GM23248 (cell line): ENCODE measurements around the gene CDC42EP3. TPM values are rescaled to one million over a fixed set of nuclear protein-coding genes. Genes with fewer than 3 reads are reported as not detected.

Experiments
- DNase-seq: peaks from one replicate; pipeline ENCODE4 v3.0.0-alpha.2; 2015
- H2AFZ ChIP-seq: fragments of 200-600 bp; sonication (generic); 2 replicates; pipeline ENCODE4 v1.6.1; 2016; ENCODE audit warnings: antibody characterized with exemption
- H3F3A ChIP-seq: fragments of 200-600 bp; sonication (generic); 2 replicates; pipeline ENCODE4 v1.6.1; 2016; ENCODE audit warnings: mild to moderate bottlenecking, antibody characterized with exemption, mixed run types; ENCODE audit not compliant: insufficient read depth
- H3K27ac ChIP-seq: fragments of 200-600 bp; sonication (generic); 2 replicates; pipeline ENCODE4 v1.5.1; 2016; ENCODE audit warnings: mild to moderate bottlenecking
- H3K27me3 ChIP-seq: fragments of 200-600 bp; sonication (generic); replicated peaks from 2 replicates; pipeline ENCODE4 v1.6.1; 2016; ENCODE audit warnings: mild to moderate bottlenecking; ENCODE audit not compliant: insufficient read depth
- H3K36me3 ChIP-seq: fragments of 200-600 bp; sonication (generic); 2 replicates; pipeline ENCODE4 v1.6.1; 2016; ENCODE audit warnings: low read depth, mild to moderate bottlenecking
- H3K4me1 ChIP-seq: fragments of 200-600 bp; sonication (generic); 2 replicates; pipeline ENCODE4 v1.6.1; 2016; ENCODE audit warnings: mild to moderate bottlenecking; ENCODE audit not compliant: insufficient read depth
- H3K4me2 ChIP-seq: fragments of 200-600 bp; sonication (generic); one replicate; pipeline ENCODE4 v1.6.1; 2016; ENCODE audit warnings: mild to moderate bottlenecking; ENCODE audit not compliant: unreplicated experiment
- H3K4me3 ChIP-seq: fragments of 200-600 bp; sonication (generic); 2 replicates; pipeline ENCODE4 v1.5.1; 2016; ENCODE audit warnings: mild to moderate bottlenecking
- H3K79me2 ChIP-seq: fragments of 200-600 bp; sonication (generic); 2 replicates; pipeline ENCODE4 v1.6.1; 2016; ENCODE audit warnings: mild to moderate bottlenecking; ENCODE audit not compliant: insufficient read depth
- H3K9ac ChIP-seq: fragments of 200-600 bp; sonication (generic); 2 replicates; pipeline ENCODE4 v1.6.1; 2016; ENCODE audit warnings: mild to moderate bottlenecking
- H3K9me2 ChIP-seq: fragments of 200-600 bp; sonication (generic); 2 replicates; pipeline ENCODE4 v1.6.1; 2016; ENCODE audit warnings: mixed run types, mild to moderate bottlenecking, moderate library complexity; ENCODE audit not compliant: insufficient read depth
- H3K9me3 ChIP-seq: fragments of 200-600 bp; sonication (generic); one replicate; pipeline ENCODE4 v1.6.1; 2017; ENCODE audit warnings: low read depth
- H4K20me1 ChIP-seq: fragments of 200-600 bp; sonication (generic); 2 replicates; pipeline ENCODE4 v1.6.0; 2016; ENCODE audit not compliant: insufficient read depth
- EZH2 ChIP-seq: fragments of 200-600 bp; sonication (generic); IDR thresholded peaks from 2 replicates; pipeline ENCODE4 v1.6.1; 2018; ENCODE audit warnings: antibody characterized with exemption, mild to moderate bottlenecking; ENCODE audit not compliant: insufficient read depth, poor library complexity, severe bottlenecking
- EZH2phosphoT487 ChIP-seq: fragments of 200-600 bp; sonication (generic); IDR thresholded peaks from 2 replicates; pipeline ENCODE4 v1.6.1; 2018; ENCODE audit warnings: antibody characterized with exemption, moderate library complexity, mild to moderate bottlenecking, low read depth; ENCODE audit not compliant: insufficient read depth
- WGBS, 2 experiments: methylation state at CpG; one replicate each; pipeline ENCODE4 v1.1.6; 2015 to 2017; ENCODE audit warnings: low lambda C conversion rate in 2 of 2, low coverage in 1 of 2; ENCODE audit errors: missing lambda C conversion rate in 2 of 2; 5-methylcytosine and 5-hydroxymethylcytosine counted together
- in situ Hi-C: fragments of 300-500 bp; cut with MboI; formaldehyde crosslinking; loops from 2 replicates; pipeline ENCODE4 v1.15.0; 2020
- polyA plus RNA-seq: library from polyadenylated mRNA; unstranded; fragments of >200 nt; fragmentation: Nextera tagmentation; extraction: Ambion mirVana; gene quantifications from 2 replicates; pipeline ENCODE4 v1.2.1, GENCODE V29; 2016
- total RNA-seq: library from RNA; depleted of rRNA; stranded (reverse); fragments of >200 nt; shearing (Covaris generic); gene quantifications from 2 replicates; pipeline ENCODE4 v1.2.3, GENCODE V29; 2014; rRNA removed

CDC42EP3 gene, protein sequence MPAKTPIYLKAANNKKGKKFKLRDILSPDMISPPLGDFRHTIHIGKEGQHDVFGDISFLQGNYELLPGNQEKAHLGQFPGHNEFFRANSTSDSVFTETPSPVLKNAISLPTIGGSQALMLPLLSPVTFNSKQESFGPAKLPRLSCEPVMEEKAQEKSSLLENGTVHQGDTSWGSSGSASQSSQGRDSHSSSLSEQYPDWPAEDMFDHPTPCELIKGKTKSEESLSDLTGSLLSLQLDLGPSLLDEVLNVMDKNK
- total RNA-seq, result 144 and 166 TPM in 2 replicates
- polyA plus RNA-seq, result 289 and 295 TPM in 2 replicates

DNA sequence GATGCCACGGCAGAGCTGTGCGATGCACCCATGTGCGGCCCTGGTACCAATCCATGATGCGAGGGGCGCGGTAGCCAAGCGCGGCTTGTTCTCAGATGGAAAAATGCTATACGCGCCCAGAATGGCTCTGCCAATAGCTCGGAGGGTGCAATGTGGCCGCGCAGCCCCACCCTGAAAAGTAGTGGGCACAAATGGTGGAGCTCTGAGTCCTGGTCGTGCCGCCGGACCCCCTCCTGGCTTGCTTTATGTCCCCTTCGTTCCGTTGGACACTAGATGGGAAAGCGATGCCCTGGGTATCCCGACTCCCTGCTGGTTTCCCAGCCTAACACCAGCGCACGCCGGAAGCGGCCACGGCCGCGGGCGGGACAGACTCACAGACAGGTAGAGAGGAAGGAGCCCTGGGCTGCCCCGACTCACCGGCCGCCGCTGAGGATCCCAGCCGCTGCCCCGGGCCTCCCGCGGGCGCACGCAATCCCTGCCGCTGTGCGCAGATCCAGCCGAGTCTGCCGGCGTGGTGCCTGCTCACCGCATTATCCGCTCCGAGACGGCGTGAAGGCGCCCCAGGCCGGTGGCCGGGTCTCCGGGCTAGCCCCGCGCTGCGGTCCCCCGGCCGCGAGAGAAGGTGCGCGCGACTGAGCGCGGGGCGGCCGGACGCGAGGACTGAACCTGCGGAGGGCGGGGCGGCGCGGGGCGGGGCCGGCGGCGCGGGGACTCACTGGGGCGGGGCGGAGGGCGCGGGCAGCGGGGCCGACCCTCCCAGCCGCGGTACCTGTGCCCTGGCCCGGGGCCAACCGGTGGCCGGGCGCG is at the start of gene CDC42EP3:
Gene CDC42EP3, minus strand, starts transcription at position 634 of the 807 bp plus-strand sequence. CDS start 25,055 bp downstream, outside the sequence.
- Histone ChIP-seq H2AFZ (peak within 1 kb of the TSS; percentile 77), H3K79me2 (peaks cover 51% of the 10 kb centered on the region), H3K27ac (peak within 1 kb of the TSS; percentile 20), H3K9ac (peak within 1 kb of the TSS; percentile 86), H3K9me2 (no peaks in the 10 kb centered on the region), H3K4me1 (peaks cover 34% of the 10 kb centered on the region), H3K27me3 (no peaks in the 10 kb centered on the region), H4K20me1 (no peaks in the 10 kb centered on the region), H3K4me3 (peak within 1 kb of the TSS; percentile 100), H3K36me3 (peaks cover 40% of the 10 kb centered on the region), H3F3A (peaks cover 57% of the 10 kb centered on the region), H3K4me2 (peak within 1 kb of the TSS; percentile 93), H3K9me3 (no peaks in the 10 kb centered on the region)
- 1% methylated on average over 63 to 69 of the region's 90 CpGs for WGBS, 2 experiments
- TF ChIP-seq EZH2 (no peak), EZH2phosphoT487 (no peak)
- in situ Hi-C loops, result no loop called here
- peak; percentile 79 for DNase-seq

DNA sequence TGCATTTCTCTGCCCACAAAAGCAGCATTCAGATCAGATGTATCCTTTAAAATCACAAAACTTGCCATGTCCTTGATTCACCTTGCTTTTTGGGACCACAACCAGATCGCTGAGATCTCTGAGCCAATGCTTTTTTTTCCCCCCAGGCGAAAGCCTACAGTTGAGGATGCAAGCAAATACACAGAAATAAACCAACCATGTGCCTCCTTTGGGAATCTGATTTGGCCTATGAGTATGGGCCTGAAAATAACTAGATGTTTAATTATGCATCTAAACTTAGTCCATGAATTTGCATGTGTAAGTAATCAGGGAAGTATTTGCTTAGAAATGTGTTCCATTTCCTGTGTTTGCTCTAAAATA is 49.7 kb upstream of the CDC42EP3 start:
- H3K79me2 ChIP-seq, result no peaks in the 10 kb centered on the region
- H3K9ac ChIP-seq, result peak overlapping the region; percentile 54; the same call in 1 of the 2 replicates
- H2AFZ ChIP-seq, result peak overlapping the region; percentile 66
- no peaks in the 10 kb centered on the region for H3K36me3 ChIP-seq
- peak overlapping the region; percentile 2; the same call in 1 of the 2 replicates for H3K4me3 ChIP-seq
- no peaks in the 10 kb centered on the region for H3K27me3 ChIP-seq
- no peak for TF ChIP-seq EZH2
- no peaks in the 10 kb centered on the region for H4K20me1 ChIP-seq
- no peaks in the 10 kb centered on the region for H3K9me3 ChIP-seq
- peak overlapping the region; percentile 46 for H3K4me2 ChIP-seq
- WGBS, 2 experiments, result 30 to 32% methylated on average over 2 of the region's 2 CpGs
- DNase-seq, result peak; percentile 43
- H3K4me1 ChIP-seq, result peaks cover 20% of the 10 kb centered on the region
- peaks cover 19% of the 10 kb centered on the region for H3F3A ChIP-seq
- H3K27ac ChIP-seq, result peak overlapping the region; percentile 72
- no peaks in the 10 kb centered on the region for H3K9me2 ChIP-seq
- in situ Hi-C loops, result no loop called here

DNA sequence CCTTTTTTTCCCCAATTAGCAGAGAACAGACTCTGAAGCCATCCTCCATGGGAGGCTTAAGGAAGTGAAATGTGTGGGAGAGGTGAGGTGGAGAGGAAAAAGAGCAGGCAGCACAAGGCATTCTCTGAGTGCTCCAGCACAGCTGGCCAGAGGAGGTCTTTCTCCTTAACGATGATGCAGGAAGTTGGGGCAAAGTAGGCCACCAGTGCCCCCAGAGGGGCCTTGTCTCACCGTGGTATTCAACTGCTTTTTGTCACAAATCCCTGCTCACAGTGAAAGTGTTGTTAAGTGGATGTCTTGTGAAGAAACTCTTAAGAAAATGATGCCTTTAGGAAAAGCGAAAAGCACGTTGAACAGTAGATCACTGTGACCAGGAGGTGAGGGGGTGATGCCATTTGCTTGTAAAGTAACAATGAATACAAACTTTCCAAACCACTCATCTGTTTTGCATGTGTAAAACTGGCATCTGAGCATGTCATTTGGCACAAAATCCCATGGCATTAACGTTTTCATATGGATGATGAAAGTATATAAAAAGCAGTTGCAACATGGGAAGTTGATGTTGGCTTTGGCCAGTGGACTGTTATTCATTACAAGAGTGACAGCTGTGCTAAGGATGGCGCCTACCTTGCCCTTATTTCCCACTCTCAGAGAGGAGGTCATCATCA is 49.2 kb upstream of the CDC42EP3 start:
- Histone ChIP-seq H3K4me3 (peak overlapping the region; percentile 2; the same call in 1 of the 2 replicates), H3K79me2 (no peaks in the 10 kb centered on the region), H3K4me2 (peak overlapping the region; percentile 46), H3K9me2 (no peaks in the 10 kb centered on the region), H3K9ac (peak overlapping the region; percentile 54), H2AFZ (peak overlapping the region; percentile 66), H3K4me1 (peaks cover 20% of the 10 kb centered on the region), H3F3A (peaks cover 19% of the 10 kb centered on the region), H4K20me1 (no peaks in the 10 kb centered on the region), H3K27ac (peak overlapping the region; percentile 72), H3K36me3 (no peaks in the 10 kb centered on the region), H3K27me3 (no peaks in the 10 kb centered on the region), H3K9me3 (no peaks in the 10 kb centered on the region)
- 20 to 21% methylated on average over 6 of the region's 6 CpGs for WGBS, 2 experiments
- TF ChIP-seq EZH2phosphoT487, result no peak
- TF ChIP-seq EZH2, result no peak
- peak; percentile 79 for DNase-seq
- in situ Hi-C loops, result no loop called here

DNA sequence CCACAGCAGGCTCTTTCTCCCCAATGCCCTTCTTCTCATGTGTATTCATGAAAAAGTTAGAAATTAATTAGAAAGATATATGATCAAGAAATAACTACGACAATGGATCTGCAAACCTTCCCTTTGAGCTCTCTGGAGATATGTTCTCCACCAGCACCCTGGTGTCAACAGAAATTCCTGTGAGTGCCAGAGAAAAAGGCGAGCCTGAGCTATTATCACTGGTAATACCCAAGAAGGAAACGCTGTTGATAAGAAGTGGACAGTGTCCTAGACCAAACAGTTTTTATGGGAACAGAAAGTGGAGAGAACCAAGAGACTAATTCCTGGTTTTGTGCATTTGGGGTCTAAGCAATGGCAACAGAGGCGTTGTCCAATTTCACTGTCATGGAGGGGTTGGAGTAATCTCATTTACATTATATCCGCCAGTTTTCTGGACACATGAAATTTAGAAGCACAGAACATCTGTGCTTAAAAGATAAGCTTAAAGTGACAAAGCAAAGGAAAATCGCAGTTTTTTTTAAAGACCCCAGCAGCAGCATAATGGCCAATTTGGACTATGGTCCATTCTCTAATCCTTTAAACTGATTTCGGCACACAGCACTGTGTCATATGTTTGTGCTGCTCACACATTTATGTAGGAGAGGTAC is 47.2 kb upstream of the CDC42EP3 start:
- in situ Hi-C loops, result no loop called here
- no peaks in the 10 kb centered on the region for H3K9me2 ChIP-seq
- no peaks in the 10 kb centered on the region for H4K20me1 ChIP-seq
- peaks cover 26% of the 10 kb centered on the region for H3K4me1 ChIP-seq
- no peaks in the 10 kb centered on the region for H3K36me3 ChIP-seq
- TF ChIP-seq EZH2phosphoT487 (no peak), EZH2 (no peak)
- no peak overlapping the region for H2AFZ ChIP-seq
- no peak overlapping the region for H3K27ac ChIP-seq
- DNase-seq, result no peak
- H3K4me3 ChIP-seq, result no peak overlapping the region
- H3K27me3 ChIP-seq, result no peaks in the 10 kb centered on the region
- no peaks in the 10 kb centered on the region for H3K9me3 ChIP-seq
- H3K9ac ChIP-seq, result no peak overlapping the region
- WGBS, 2 experiments, result 93 to 96% methylated on average over 7 of the region's 7 CpGs
- no peak overlapping the region for H3K4me2 ChIP-seq
- no peaks in the 10 kb centered on the region for H3K79me2 ChIP-seq
- peaks cover 27% of the 10 kb centered on the region for H3F3A ChIP-seq
